Sigmoid colon (tissue), 7 donors: ENCODE measurements around the gene MAP3K20. TPM values are rescaled to one million over a fixed set of nuclear protein-coding genes. Genes with fewer than 3 reads are reported as not detected.

Experiments
- DNase-seq: peaks from one replicate; pipeline ENCODE4 v3.0.0-alpha.2; 2019
- H3K27ac ChIP-seq, 4 donors: fragments of 200-600 bp; sonication (generic); one replicate each; pipeline ENCODE4 v1.5.1; 2016 to 2019; ENCODE audit warnings: mild to moderate bottlenecking in 1 of 4
- H3K27me3 ChIP-seq, 3 donors: fragments of 200-600 bp; sonication (generic); one replicate each; pipeline ENCODE4 v1.5.1; 2019; ENCODE audit warnings: mild to moderate bottlenecking in 1 of 3
- H3K36me3 ChIP-seq, 4 donors: fragments of 200-600 bp; sonication (generic); one replicate each; pipeline ENCODE4 v1.5.1; 2016 to 2019
- H3K4me1 ChIP-seq, 4 donors: fragments of 200-600 bp; sonication (generic); one replicate each; pipeline ENCODE4 v1.5.1; 2017 to 2019
- H3K4me3 ChIP-seq, 4 donors: fragments of 200-600 bp; sonication (generic); one replicate each; pipeline ENCODE4 v1.5.1; 2017 to 2019; ENCODE audit warnings: mild to moderate bottlenecking in 2 of 4, moderate library complexity in 1 of 4
- H3K9me3 ChIP-seq, 4 donors: fragments of 200-600 bp in 3 of 4; sonication (generic) in 3 of 4; one replicate each; pipeline versions ENCODE4 v1.5.1 to v1.6.1; 2013 to 2019
- CTCF ChIP-seq, 4 experiments: fragments of 450-650 bp in 3 of 4; fragments of 200-600 bp in 1 of 4; IDR thresholded peaks; one replicate each; pipeline ENCODE4 v1.5.1; 2016 to 2019; ENCODE audit warnings: antibody characterized with exemption in 4 of 4, mild to moderate bottlenecking in 3 of 4, moderate library complexity in 2 of 4
- EP300 ChIP-seq, 4 donors: sonication (generic); formaldehyde crosslinking; IDR thresholded peaks; one replicate each; pipeline ENCODE4 v1.6.1; 2017; ENCODE audit warnings: antibody characterized with exemption in 4 of 4
- POLR2A ChIP-seq, 2 donors: fragments of 450-650 bp; IDR thresholded peaks; one replicate each; pipeline ENCODE4 v1.6.1; 2016; ENCODE audit warnings: antibody characterized with exemption in 2 of 2, mild to moderate bottlenecking in 2 of 2, moderate library complexity in 2 of 2
- POLR2AphosphoS5 ChIP-seq, 4 donors: sonication (generic); formaldehyde crosslinking; IDR thresholded peaks; one replicate each; pipeline ENCODE4 v1.6.1; 2017; ENCODE audit warnings: antibody characterized with exemption in 4 of 4
- WGBS, 2 donors: extraction: QIAGEN DNeasy Blood & Tissue Kit; methylation state at CpG; one replicate each; pipeline ENCODE4 v1.1.7; 2013; 5-methylcytosine and 5-hydroxymethylcytosine counted together
- intact Hi-C: fragments of 100-400 bp; cut with DNase I; formaldehyde crosslinking; loops from one replicate; pipeline ENCODE4 v1.15.1; 2023
- polyA plus RNA-seq, 3 donors: library from polyadenylated mRNA; stranded (reverse); fragments of 200-250 nt; gene quantifications; one replicate each; pipeline ENCODE4 v1.2.3, GENCODE V29; 2013
- total RNA-seq, 4 donors: library from RNA; depleted of rRNA; stranded (reverse); fragments of >200 nt; gene quantifications; one replicate each; pipeline ENCODE4 v1.1.0, GENCODE V29; 2016
- donor health status: healthy with polysubstance abuse.
- donor health status: Bipolar disorder and iron deficiency.
- donor health status: healthy.

MAP3K20 gene
- total and polyA plus RNA-seq, 7 donors: 6.2 to 255 (median 189) TPM

DNA sequence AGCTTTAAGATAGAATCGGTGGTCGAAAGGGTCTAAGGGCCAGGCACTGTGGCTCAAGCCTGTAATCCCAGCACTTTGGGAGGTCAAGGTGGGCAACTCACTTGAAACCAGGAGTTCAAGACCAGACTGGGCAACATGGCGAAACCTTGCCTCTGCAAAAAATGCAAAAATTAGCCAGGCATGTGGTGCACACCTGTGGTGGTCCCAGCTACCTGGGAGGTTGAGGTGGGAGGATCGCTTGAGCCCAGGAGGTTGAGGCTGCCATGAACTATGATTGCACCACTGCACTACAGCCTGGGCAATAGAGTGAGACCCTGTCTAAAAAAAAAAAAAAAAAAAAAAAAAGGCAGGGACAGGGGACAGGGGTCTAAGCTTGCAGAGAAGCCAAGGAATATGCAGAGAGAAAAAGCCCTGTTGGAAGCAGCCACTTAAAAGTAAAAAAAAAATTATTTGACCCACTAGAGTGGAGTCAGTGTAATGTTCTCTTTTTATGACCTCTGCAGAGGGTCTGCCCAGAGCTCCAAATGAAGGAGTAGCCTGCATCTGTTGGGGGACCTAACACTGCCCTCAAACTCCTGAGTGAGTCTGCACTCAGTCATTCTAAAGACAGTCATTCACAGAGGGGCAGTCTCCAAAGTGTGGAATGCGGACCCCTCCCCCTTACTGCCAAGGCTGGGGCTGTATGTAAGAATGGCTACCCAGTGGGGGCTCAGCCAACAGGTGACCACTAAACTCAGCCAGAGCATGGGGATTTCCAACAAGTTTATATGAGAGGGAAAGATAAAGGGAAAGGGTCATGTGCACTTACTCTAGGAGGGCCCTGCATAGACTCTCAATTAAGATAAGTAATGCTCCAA is 160.5 kb downstream of the MAP3K20 start:
- H3K27me3 ChIP-seq: no peaks in the 10 kb centered on the region
- no peaks in the 10 kb centered on the region for H3K9me3 ChIP-seq
- no peak overlapping the region for H3K4me3 ChIP-seq
- no peak for TF ChIP-seq POLR2A (IDR thresholded peaks at IDR 0.05)
- no peak for TF ChIP-seq CTCF (IDR thresholded peaks at IDR 0.05)
- no peak for TF ChIP-seq EP300 (IDR thresholded peaks at IDR 0.05)
- no peak for TF ChIP-seq POLR2AphosphoS5 (IDR thresholded peaks at IDR 0.05)
- H3K27ac ChIP-seq: no peak overlapping the region
- 95 to 96% methylated on average over 5 of the region's 5 CpGs for WGBS, 2 donors
- peaks cover 0 to 4% (median 0%) of the 10 kb centered on the region in 4 donors for H3K4me1 ChIP-seq
- H3K36me3 ChIP-seq: peaks cover 7 to 61% (median 32%) of the 10 kb centered on the region in 4 donors
- no peak for DNase-seq
- intact Hi-C loops: no loop called here

GRCh38 chr2:173238385-173238784 is 162.7 kb downstream of the MAP3K20 start:
- DNase-seq: no peak
- no peaks in the 10 kb centered on the region for H3K9me3 ChIP-seq
- intact Hi-C loops: no loop called here
- WGBS, 2 donors: 19 to 69% methylated on average over 4 of the region's 4 CpGs
- H3K36me3 ChIP-seq: peaks cover 7 to 47% (median 20%) of the 10 kb centered on the region in 4 donors
- H3K27ac ChIP-seq: no peak overlapping the region
- H3K4me1 ChIP-seq: no peaks in the 10 kb centered on the region
- H3K27me3 ChIP-seq: no peaks in the 10 kb centered on the region
- TF ChIP-seq CTCF (IDR thresholded peaks at IDR 0.05): no peak
- no peak for TF ChIP-seq EP300 (IDR thresholded peaks at IDR 0.05)
- TF ChIP-seq POLR2A (IDR thresholded peaks at IDR 0.05): no peak
- no peak for TF ChIP-seq POLR2AphosphoS5 (IDR thresholded peaks at IDR 0.05)
- no peak overlapping the region for H3K4me3 ChIP-seq

- Histone ChIP-seq H3K9me3 (no peaks in the 10 kb centered on the region), H3K4me1 (no peaks in the 10 kb centered on the region), H3K36me3 (peaks cover 7 to 43% (median 17%) of the 10 kb centered on the region in 4 donors), H3K27me3 (no peaks in the 10 kb centered on the region), H3K27ac (no peak overlapping the region), H3K4me3 (no peak overlapping the region)
- WGBS, 2 donors: 26 to 73% methylated on average over 3 of the region's 3 CpGs
- intact Hi-C loops: no loop called here
- no peak for DNase-seq
- TF ChIP-seq POLR2A (IDR thresholded peaks at IDR 0.05) (no peak), CTCF (IDR thresholded peaks at IDR 0.05) (no peak), POLR2AphosphoS5 (IDR thresholded peaks at IDR 0.05) (no peak), EP300 (IDR thresholded peaks at IDR 0.05) (no peak)
Measured at GRCh38 chr2:173238831-173239230, 163.2 kb downstream of the MAP3K20 start.

GRCh38 chr2:173239644-173240043 is 164.0 kb downstream of the MAP3K20 start:
- no peak for DNase-seq
- Histone ChIP-seq H3K27me3 (no peaks in the 10 kb centered on the region), H3K9me3 (no peaks in the 10 kb centered on the region), H3K4me3 (no peak overlapping the region), H3K27ac (no peak overlapping the region), H3K4me1 (no peaks in the 10 kb centered on the region), H3K36me3 (peaks cover 7 to 35% (median 16%) of the 10 kb centered on the region in 4 donors)
- intact Hi-C loops: no loop called here
- no peak for TF ChIP-seq POLR2AphosphoS5 (IDR thresholded peaks at IDR 0.05)
- TF ChIP-seq EP300 (IDR thresholded peaks at IDR 0.05): no peak
- no peak for TF ChIP-seq CTCF (IDR thresholded peaks at IDR 0.05)
- TF ChIP-seq POLR2A (IDR thresholded peaks at IDR 0.05): no peak
- 33 to 58% methylated on average over 2 of the region's 2 CpGs for WGBS, 2 donors
